ENCODE results near the gene MAP3K14. TPM values are rescaled to one million over a fixed set of nuclear protein-coding genes. Genes with fewer than 3 reads are reported as not detected.

Gene MAP3K14
- total and polyA plus RNA-seq, 4 donors: 1.2 to 7.8 (median 4.2) TPM

DNA sequence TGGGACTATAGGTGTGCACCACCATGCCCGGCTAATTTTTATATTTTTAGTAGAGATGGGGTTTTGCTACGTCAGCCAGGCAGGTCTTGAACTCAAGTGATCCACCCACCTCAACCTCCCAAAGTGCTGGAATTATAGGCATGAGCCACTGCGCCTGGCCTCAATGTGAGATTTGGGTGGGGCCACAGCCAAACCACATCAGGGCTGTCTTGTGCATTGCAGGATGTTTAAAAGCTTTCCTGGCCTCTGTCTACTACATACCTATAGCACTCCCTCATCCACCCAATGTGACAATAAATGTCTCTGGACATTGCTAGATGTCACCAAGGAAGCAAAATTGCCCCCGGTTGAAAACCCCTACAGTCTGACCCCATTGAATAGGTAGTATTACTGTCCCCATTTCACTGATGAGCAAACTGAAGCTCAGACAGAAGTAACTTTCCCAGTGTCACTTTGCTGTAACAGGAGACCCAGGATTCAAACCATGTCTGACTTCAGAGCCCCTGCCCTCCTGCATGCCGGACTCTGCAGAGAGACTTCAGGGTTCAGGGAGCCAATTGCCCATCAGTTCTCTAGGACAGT, 3.6 kb upstream of the MAP3K14 start (continued):
- TF ChIP-seq ZBTB33 (IDR thresholded peaks at IDR 0.05) (no peak), HNF4G (IDR thresholded peaks at IDR 0.05) (no peak), JUND (IDR thresholded peaks at IDR 0.05) (no peak)

DNA sequence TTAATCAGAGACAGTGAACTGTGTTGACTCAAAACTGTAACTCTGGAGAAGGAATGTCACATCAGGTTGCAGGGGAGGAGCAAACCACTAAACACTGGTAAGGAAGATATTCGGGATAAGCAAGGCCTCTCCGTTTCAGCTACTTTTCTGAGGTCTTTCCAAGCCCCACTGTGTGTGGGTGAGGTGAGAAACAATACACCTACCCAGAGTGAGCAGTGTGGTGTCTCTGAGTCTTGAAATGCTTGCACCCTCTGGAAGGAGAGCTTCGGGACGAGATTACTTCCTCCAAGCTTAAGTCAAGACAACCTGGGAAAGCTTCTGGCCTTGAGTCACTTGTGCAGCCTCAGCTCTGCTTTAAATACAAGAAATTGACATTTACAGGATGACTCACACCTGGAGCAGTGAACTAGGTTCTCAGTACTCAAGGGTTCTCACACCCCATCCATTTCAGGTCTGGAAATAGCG, 2.5 kb upstream of the MAP3K14 start:
- no peak overlapping the region for H3K27ac ChIP-seq (ENCODE audit: low read depth in 1 of 2, low read length in 2 of 2)
- 87% methylated on average over 5 of the region's 5 CpGs for WGBS
- H3K36me3 ChIP-seq (ENCODE audit: control insufficient read depth in 4 of 4, insufficient read depth in 3 of 4, low read depth in 1 of 4, low read length in 3 of 4): no peaks in the 10 kb centered on the region
- DNase-seq (ENCODE audit: low spot score): no peak
- H3K4me1 ChIP-seq (ENCODE audit: control insufficient read depth in 4 of 4, insufficient read depth in 4 of 4, low read length in 3 of 4): peaks cover 2 to 27% (median 15%) of the 10 kb centered on the region in 4 donors
- no peak overlapping the region for H3K4me3 ChIP-seq (ENCODE audit: low read depth in 1 of 3, low read length in 3 of 3)
- TF ChIP-seq SP1 (IDR thresholded peaks at IDR 0.05) (no peak), FOXA2 (IDR thresholded peaks at IDR 0.05) (no peak), YY1 (IDR thresholded peaks at IDR 0.05) (no peak), EGR1 (IDR thresholded peaks at IDR 0.05; ENCODE audit: low read depth in 2 of 2) (no peak), REST (IDR thresholded peaks at IDR 0.05) (no peak), HNF4A (conservative IDR thresholded peaks at IDR 0.05) (no peak), TAF1 (conservative IDR thresholded peaks at IDR 0.05) (no peak), JUND (IDR thresholded peaks at IDR 0.05) (no peak), ZBTB33 (IDR thresholded peaks at IDR 0.05) (no peak), NR2F2 (IDR thresholded peaks at IDR 0.05) (no peak), RAD21 (IDR thresholded peaks at IDR 0.05) (no peak)
- TF ChIP-seq, protein P1, sequence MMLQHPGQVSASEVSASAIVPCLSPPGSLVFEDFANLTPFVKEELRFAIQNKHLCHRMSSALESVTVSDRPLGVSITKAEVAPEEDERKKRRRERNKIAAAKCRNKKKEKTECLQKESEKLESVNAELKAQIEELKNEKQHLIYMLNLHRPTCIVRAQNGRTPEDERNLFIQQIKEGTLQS (IDR thresholded peaks at IDR 0.05): no peak
- no peaks in the 10 kb centered on the region for H3K9me3 ChIP-seq (ENCODE audit: control insufficient read depth in 4 of 4, low read length in 3 of 4)
- H3K27me3 ChIP-seq (ENCODE audit: control insufficient read depth in 4 of 4, insufficient read depth in 4 of 4, low read length in 3 of 4): no peaks in the 10 kb centered on the region
- H3K9ac ChIP-seq (ENCODE audit: low read depth in 1 of 2, low read length in 2 of 2): no peak overlapping the region

Measured in liver (tissue), 9 donors.